Measurements from ENCODE around the gene ANKRD13B.

ANKRD13B gene

DNA sequence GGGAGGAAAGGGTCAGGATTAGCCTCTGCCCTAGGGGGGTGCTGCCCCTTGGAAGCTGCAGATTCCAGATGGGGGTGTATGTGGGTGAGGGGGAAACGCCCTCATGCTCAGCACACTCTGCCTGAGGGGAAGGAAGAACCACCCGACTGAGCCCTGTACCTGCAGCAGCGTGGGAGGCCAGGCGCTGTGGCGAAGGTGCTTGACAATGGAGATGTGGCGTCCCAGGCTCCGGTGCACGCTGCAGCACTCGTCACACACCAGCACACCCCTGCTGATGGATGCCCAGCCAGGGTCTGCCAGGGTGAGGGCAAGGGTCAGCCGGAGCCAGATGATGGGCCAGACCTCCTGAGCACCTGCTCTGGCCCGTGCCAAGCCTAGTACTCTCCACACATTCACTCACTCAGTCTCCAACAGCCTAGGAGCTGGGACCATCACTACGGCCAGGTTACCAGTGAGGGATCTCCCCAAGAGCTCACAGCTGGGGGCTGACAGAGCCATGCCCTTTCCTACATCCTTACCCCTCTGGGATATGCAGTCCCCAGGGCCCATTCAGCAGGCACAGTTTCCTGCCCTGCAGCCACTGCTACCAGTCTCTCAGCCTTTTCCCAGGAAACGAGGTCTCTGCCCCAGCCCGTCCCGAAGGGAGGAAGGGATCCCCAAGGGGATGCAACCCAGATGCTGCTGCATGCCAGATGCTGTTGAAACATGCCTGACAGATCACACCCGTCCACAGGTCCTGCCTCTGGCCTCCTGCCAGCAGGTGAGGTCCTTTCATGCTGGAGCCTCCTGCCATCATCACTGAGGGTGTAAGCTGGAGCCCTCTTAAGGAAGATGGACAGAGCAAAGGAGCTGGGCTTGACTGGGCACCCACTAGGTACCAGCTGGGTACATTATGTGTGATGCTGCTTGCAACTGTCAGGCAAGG lies 9.3 kb upstream of the ANKRD13B start:
- DNase-seq = peak; percentile 51

DNA sequence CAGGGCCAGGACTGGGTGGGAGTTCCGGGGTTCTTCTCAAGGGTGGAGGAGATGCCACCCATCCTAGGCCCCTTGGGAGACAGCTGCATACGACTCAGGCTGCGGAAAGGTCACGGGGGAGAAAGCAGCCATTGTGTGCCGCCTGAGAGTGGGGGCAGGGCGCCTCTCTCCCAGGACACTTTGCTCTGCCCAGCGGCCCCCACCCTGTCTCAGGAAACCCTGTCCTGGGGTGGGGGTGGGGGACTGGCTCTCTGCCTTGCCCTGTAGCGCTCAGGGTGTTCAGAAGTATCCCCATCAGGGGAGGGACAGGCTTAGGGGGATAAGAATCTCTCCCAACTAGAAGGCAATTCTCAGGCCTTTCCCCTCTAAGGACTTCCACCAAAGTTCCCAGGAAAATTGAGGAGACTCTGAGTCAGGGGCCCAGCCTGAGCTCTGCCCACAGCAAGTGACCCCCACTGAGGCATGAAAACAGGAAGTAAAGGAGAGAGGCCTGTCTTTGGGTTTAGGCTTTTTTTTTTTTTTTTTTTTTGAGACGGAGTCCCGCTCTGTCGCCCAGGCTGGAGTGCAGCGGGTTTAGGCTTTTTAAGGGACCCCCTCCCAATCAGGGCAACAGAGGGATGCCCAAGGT lies 8.4 kb upstream of the ANKRD13B start:
- DNase-seq = no peak

DNA sequence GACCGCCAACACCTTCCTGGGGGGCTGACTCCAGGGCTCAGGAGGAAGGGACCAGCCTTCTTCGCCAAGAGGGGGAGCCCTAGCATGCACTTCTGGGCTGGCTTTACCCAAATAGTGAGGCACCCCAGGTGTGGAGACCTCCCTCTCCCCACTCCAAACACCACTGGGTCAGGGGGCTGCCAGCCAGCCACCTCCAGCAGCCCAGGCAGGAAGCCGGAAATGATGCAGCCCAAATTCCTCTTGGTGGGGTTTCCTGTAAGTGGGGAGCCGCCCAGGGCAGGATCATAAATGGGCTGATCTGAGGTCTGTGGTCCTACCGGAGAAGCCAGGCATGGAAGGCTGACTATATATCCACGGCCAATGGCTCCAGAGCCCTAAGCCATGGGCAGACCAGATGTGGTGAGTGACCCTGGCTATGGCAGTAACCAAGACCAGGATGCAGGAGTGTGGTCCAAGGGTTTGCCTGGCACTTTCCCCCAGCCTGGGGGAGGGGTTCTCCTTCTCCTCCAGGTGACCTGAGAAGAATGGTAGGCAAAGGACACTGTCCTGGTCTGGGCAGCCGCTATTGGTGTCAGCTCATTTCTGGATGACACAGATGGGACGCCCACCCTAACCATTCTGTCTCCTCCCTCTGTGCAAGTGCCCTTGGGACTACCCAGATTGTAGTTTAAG lies 7.7 kb upstream of the ANKRD13B start:
- no peak for DNase-seq

DNA sequence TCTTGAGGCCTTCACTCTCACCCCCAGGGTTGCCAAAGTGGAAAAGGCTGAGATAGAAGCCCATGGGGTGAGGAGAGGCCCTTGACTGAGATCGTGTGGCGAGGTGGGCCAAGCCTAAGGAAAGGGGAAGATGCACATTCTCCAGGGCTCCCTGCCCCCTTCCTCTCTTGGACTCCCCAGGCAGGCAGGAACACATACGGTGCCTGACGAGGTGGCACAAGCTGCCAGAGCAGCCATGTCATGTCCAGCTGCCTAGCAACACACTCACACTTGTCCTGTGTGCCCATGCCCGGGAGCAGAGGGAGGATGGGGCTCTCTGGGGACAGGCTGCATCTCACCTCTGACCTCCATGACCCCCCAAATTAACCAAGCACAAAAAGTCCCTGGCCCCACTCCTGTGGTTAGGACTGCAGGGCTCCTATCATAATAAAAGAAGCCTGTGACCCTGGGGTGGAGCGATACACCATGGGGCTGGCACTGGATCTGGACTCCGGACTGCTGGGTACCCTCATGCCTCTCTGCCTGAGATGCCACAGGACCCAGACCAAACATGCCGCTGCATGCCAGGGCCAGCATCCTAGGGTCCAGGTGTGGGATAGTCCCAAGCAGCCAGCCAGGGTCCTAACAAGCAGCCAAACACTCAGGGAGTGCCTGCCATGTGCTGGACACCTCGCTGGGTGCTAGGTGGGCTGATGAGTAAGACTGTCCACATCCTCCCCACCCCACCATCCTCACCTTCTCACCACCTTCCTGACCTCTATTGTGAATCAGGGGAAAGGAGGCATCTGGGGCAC lies 6.1 kb upstream of the ANKRD13B start:
- no peak for DNase-seq

DNA sequence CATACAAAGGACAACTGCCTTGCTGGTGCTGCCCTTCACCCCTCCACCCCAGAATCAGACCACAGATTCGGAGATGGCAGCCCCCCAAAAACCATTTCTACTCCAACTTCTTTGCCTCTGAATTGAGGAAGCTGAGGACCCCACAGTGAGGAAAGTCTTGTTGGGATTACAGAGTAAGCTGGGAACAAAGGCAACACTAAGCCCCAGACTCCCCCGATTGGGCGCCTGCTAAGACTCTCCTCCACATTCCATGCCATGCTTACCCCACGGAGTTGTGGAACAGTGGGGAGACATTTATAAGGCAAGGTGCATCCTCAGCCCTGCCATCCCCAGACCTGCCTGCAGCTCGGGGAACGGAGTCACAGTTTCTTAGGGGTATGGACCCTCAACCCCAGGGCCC lies 5.3 kb upstream of the ANKRD13B start:
- no peak for DNase-seq

DNA sequence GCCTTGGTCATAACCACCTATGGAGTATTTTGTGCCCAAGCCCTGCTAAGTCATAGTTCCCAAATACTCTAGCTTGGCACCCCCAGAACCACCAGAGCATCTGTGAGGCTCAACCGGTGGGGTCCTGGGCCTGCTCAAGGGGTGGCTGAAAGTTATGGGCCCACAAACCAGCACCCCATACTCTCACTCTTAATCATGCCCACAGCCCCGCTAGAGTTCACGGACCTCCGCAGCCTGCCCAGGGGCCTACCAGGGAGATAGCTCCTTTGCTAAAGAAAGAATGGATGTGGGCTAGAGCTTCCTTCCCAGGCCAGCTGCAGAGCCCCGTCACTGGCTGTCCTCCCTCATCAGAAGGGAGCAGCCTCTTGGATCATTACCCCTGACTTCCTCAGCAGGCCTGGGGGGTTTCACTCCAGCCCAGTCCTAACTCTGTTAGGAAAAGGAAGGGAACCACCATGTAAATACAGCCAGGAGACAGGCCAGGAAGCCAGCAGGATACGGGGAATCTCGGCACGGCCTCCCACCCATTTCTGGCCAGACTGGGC lies 4.8 kb upstream of the ANKRD13B start:
- DNase-seq = no peak

DNA sequence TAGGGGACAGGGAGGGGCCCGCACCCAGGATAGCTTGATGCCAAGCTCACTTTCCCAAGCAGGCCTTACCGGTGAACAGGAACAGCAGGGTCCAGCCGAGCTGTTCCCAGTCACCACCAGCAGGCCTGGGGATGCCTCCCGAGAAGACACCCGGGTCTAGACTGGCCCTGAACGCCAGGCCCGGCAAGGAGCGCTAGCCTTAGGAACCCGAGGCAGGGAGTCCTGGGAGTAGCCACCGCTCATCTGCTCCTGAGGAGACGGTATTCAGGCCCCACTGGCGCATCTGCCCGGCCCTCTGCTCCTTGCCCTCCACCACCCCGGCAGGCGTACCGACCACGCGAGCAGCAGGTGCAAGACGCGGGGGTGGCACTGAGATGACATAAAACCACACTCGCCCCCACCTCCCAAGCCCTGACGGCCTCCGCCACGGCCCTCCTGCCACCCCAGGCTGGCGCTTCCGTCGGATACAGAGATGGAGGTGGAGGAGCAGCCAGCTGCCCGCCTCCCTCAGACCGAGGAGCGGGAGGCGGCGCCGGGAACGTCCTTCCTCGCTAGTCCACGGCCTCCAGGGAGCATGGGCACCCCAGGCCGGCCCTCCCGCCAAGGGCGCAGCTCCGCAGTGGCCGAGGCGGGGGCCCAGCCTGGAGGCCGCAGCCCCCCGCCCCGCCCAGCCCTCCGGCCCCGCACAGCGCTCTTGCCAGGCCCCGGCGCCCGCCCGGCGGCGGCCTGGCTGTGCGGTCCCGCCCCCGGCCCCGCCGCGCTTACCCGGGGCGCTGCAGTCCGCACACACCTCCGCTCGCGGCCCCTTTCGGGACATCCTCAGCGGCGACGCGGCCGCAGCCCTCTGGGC lies 4.1 kb upstream of the ANKRD13B start:
- DNase-seq = no peak

DNA sequence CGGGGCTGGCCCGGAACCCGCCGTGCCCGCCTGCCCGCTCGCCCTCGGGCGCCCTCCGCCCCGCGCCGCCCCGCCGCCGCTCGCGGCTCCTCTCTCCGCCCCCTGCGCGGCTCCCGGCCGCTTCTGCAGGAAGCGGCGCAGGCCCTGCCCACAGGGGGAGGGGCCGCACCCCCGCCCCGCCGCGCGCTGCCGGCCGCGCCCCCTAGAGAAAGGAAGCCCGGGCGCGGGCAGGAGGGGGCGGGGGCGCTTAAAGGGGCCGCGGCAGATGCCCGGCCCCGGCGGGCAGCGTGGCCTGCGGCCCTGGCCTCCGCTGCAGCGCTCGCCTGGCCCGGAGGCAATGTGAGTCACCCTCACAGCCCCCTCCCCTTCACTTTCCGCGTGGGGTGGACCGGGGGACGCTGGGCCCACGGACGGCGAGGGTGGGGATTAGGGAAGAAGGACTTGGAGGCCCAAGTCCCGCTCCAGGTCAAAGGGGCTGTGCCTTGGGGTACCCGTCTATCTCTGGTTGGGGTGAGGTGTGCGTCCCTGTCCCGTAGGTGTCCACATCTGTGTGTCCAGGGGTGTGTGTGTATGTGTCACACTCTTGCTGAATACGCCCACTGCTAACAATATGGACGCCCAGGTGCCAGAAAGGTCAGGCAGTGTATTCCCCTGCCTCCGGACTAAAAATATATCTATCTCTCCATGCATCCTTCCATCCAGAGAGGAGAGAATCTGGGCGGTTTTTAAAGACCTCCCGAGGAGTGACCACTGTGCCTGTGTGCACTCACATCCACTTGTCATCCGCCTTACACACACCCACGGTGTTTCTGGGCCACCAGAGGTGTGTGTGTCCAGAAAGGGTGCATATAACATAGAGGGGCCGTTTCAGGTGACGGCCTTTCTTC lies 3.2 kb upstream of the ANKRD13B start, which contains the start of gene GIT1:
GIT1 (minus strand) TSS at position 125 of the 887 bp plus-strand sequence. CDS start 270 bp downstream, outside the sequence.
- peak; percentile 79 for DNase-seq

DNA sequence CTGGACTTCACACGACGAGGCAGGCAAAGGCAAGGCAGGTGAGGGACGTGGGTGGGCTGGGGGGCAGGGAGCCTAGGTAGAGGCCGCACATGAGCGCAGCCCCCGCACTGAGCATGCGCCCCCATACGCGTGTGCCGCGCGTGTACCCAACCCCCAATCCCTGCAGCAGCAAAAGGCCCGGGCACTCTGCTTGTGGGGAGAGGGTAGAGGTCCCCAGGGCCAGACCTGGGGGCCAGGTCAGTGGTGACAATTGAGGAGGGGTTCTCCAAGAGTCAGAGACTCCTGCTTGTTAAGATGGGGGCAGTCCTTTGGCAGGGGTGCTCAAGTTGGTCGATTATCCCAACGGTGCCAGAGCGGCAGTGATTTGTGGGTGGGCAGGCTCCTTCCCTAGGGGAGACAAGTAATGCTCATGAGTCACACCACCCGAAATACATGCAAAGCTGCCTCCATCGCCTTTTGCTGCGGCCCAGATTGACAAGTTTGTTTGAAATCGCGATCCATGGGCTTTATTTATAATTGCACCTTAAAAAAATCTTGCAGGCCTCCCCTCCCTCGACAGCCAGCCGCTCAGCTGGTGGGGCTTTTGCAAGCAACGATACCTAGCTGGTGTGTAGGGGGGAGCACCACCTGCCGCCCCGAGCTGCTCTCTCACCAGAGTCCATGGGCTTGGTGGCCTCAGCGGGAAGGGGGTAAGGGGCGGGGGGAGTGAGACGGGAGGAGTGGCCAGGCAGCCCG lies 2.4 kb upstream of the ANKRD13B start:
- peak; percentile 46 for DNase-seq

DNA sequence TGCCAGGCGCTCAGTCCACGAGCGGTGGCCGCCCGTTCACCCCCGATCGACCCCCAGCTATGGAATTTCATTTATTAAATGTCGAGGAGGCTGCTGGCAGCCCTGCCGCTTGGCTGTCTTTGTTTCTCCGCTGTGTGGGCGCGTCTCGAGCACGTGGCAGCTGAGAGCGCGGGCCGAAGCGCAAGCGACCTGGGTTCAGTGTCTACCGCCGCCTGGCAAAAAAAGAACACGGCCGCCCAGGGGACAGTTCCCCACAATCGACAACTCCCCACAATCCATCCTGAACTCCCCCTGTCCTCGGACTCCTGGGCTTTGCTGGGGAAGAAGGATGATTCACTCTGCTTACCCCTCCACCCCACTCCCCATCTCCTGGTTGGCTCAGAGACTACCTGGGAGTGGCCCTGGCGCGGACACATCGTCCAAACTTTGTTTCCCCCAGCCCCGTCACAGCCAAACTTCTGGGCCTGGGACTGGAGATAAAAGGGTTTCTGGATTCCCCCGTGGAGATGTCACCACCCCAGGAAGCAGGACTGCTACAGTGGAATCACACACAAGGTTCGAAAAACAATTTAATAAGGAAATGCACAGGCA lies 1.7 kb upstream of the ANKRD13B start:
- DNase-seq = peak; percentile 53

DNA sequence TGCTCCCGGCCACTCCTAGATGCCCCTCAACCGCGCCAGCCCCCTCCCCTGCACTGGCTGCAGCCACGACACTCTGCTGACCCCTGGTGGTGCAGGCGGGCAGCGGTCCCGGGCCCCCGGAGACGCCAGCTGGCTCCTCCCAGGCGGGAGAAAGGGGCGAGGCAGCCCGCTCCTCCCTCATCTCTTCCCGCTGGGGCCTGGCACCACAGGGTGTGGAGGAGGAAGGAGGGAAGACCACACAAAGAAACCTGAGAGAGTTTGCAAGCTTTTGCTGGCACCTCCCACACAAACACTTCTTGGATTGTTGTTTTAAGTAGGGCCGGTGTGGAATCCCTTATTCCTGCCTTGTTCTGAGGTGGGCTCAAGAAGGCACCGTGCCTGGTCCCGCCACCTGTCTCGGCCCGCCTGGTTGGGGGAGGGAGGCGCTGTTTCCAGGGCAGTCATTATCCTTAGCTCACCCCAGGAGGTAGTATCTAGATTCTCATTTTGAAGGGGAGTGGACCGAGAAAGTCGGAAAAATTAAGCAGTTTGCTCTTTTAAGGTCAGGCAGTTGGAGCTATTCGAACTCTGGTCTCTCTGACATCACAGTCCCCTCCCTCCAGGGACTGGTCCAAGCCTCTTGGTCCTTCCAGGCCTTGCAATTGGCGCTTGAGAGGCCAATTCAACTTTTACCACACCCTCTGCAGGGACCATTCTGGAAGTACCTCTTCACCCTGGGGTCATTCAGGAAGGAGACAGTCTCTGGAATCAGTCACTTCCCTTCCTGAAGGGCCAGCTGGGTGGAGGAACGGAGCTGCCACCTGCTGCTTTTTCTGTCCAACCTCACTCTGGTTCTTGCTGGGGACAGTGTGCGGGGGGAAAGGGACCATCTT lies 959 bp upstream of the ANKRD13B start:
- peak; percentile 82 for DNase-seq

DNA sequence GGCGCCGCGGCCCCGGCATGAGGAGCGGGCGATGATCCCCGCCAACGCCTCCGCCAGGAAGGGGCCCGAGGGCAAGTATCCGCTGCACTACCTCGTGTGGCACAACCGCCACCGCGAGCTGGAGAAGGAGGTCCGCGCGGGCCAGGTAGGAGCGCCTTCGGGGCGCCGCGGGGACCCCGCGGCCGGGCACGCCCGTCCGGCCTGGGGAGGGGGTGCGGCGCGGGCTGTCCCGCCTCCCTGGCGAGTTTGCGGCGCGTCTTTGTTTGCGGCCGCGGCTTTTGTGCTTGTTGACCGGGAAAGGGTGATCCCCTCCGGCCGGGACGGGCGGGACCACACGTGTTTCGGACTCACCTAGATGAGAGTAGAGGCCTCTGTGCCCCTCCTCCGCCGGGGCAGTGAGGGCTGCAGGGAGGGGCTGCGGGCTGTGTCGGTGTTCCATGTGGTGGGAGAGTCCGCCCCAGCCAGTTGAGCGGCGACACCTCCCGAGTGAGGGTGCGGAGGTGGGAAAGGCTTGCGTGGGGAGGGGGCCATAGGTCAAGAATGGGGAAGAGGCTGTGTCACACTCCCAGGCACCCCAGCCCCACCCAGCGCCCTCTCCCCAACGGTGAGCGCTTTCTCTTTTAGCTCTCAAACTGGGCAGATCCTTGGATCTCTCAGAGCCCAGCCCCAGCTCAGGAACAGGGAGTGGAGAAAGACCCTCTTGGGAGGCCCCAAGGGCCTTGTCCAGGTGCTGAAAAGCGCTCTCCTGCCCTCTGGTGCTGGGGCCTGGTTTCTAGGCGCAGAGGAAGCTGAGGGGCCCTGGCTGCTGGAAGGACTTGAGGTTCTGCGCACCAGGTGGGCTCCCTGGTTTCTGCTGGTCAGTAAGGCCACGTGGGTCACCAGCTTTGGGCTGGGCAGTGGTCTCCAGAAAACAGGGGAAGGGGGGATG lies 923 bp downstream of the ANKRD13B start:
- DNase-seq = no peak

DNA sequence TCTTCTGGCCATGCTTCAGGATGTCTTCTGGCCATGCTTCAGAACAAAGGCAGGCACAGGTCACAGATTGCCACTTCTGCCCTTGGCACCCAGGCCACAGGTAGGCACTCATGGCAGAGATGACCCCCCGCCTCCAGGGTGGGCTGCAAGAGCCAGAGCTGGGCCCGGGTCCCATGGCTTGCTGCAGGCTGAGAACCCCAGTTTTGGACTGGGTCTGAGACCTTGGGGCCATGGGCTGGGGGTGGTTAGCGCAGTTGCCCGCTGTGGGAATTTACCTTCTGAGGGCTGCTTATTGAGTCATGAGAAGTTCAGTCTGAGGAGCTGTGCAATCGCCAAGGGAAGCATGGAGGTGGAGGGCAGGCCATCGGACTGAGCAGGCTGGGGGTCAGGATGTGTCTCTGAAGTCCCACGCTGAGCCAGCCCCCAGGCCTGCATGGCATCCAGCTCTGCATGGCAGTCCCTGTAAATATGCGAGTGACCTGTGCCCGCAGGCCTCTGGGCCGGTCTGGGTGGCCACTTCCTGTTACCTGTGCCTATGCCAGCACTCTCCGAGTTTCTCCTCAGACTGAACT lies 1.7 kb downstream of the ANKRD13B start:
- DNase-seq = no peak

DNA sequence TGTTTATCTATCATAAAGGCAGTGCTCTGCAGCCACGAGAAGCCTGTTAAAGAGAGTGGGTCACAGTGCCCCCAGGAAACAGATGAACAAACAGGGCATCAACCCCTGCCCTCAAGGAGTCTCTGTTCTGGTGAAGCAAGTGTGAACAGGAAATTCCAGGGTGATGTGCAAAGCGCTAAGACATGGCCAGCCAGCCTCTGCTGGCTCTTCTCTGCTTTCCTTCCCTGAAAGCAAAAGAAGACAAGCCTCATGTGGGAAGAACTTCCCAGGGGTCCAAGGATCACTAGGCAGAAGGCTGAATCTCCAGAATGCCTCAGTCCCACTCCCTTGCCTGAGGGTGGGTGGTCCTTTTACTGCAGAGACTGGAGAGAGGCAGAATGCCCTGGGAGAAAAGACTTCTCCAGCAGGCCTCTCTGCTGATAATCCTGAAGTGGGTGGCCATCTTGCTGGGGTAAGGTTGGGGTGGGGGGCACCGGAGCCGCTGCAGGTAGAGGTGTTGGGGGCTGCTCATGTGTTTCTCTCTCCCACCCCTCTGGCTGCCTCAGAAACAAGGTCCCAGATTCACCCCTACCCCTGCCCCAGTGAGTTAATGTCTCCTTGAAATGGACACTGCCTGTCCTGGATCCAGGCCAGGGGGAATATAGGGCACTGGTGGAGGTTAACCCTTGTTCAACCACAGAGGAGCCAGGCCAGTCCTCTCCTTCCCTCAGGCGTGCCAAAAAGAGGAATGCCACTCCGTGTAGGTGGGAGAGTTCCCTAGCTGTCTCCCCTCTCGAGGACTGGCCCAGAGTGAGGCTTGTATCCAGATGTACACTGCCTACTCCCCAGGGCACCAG lies 2.4 kb downstream of the ANKRD13B start:
- DNase-seq = no peak

DNA sequence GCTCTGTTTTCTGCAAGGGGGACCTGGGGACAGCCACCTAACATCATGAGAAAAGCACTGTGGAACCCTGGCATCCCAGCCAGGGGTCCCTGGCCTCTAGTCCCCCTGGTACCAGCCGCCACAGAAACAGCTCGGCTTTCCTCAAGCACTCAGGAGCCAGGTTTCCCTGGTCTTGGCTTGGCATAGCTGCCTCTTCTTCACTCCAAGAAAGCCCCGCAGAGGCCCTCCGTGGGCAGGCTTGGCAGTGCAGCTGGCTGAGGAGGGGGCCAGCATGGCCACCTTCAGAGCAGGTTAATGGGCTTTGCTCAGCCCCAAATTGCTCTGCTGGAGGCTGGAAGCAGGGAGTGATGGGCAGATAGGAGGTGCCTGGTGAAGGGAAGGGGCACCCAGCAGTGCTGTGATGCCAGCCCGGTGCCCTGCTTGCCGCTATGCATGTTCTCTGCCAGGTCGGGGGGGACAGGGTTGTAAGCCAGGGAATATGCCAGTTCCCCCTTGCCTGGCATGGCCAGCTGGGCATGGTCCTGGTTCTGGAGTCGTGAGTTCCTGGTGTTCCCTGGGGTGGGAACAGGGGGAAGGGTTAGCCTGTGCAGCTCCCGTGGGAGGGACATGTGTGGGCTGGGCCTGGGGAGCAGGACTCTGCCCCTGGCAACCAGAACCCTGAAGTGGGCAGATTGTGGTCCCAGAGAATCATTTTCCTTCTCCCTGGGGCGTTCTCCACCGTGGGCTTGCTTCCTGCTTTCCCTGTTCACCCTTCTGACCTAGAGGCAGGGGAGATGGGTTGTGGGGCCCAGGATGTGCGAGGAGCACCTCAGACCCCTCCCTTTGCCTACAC lies 3.2 kb downstream of the ANKRD13B start:
- no peak for DNase-seq
